GM19395 (cell line): ENCODE results near the gene GPR39.

Experiments
- ATAC-seq: cut with Tn5 transposase; IDR thresholded peaks from one replicate; pipeline ENCODE4 v1.9.1; 2021; ENCODE audit warnings: mild to moderate bottlenecking, moderate library complexity; ENCODE audit not compliant: unreplicated experiment

The GPR39 gene

DNA sequence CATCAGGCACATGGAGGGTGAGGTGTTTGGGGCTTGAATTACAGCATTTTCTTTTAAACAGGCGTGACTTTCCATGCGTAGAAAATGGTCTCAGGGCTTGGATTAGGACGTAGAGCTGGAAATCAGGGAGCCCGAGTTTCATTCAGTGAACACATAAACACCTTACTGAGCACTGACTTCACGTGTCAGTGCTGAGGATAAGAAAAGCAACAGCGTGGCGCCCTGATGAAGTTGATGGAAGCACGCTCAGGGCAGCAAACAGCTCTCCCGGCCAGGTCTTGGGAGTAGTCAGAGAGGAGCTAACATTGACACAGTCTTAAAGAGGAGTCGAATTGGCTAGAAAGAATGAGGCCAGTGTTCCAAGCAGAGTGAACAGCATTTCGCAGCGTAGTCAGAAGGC, 142.7 kb downstream of the GPR39 start:
- no peak for ATAC-seq

- ATAC-seq = no peak
These were observed 143.3 kb downstream of the GPR39 start for GRCh38 chr2:132559921-132560320.

- no peak for ATAC-seq
These were observed 144.0 kb downstream of the GPR39 start for GRCh38 chr2:132560562-132560961.

DNA sequence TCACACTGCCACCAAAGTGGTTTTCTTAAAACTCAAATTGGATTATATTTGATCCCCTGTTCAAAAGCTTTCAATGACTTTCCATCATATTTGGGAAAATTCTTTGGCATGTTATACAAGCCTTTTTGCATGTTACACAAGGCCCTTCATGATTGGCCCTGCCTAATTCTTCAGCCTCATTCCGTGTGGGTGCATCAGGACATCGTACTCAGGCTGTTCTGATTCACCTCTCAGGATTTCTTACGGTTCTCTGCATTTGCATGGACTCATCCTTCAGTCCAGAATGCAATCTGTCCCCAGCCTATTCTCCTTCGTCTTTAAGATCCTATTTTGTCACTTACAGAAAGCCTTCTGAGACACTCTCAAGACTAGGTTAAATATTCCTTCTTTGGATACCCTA, 145.6 kb downstream of the GPR39 start:
- no peak for ATAC-seq

- ATAC-seq = no peak
These were observed 147.5 kb downstream of the GPR39 start for GRCh38 chr2:132564065-132564464.

GRCh38 chr2:132566379-132566778, 149.8 kb downstream of the GPR39 start:
- no peak for ATAC-seq

- ATAC-seq = no peak
These were observed 151.1 kb downstream of the GPR39 start for GRCh38 chr2:132567682-132568081.

DNA sequence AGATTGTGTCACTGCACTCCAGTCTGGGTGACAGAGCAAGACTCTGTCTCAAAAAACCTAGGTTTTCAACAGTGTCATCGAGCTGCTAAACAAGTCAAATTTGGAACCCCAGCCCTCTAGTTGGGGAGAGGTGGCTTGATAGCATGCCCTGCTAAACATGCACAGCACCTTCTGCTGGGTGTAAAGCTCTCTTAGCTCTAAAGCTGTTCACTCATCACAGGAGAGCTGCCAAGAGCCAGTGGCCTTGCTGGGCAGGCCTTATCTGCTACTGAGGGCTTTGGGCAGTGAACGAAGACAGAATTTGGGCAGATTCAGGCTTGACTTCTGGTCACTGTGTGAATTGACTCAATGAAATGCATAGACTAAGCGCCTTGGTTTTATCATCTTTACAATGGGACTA, 152.1 kb downstream of the GPR39 start:
- no peak for ATAC-seq

- no peak for ATAC-seq
These were observed 156.9 kb downstream of the GPR39 start for GRCh38 chr2:132573444-132574007.

DNA sequence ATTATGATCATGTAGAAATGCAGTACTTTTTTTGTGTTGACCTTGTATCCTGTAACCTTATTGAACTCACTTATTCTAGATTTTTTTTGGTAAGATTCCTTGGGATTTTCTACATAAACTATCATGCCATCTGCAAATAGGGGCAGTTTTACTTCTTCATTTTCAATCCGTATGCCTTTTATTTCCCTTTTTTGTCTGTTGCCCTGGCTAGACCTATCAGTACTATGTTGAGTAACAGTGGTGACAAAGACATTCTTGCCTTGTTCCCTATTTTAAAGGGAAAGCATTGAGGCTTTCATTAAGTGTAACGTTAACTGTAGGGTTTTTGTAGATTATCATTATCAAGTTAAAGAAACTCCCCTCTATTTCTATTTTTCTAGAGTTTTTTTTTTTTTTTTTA, 161.1 kb downstream of the GPR39 start:
- no peak for ATAC-seq

DNA sequence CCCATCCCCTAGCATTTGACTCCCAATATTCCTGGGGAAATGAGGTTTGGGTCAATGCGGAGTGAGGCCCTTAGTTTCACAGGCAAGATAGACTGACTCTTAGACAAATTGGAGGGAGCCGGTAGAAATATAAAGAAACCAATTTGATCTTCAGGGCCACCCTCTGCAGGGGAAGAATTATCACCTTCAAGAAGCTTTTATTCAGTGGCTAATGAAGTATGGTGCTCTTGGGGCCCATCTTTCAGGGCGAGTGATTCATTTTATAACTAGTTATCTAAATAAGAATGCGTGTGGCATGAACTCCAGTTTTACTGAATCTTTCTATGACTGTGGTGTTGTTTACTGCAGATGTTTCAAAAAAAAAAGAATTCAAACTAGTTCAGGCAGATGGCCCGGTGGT, 165.0 kb downstream of the GPR39 start:
- ATAC-seq = no peak

- ATAC-seq = no peak
These were observed 165.6 kb downstream of the GPR39 start for GRCh38 chr2:132581991-132582738.

GRCh38 chr2:132583666-132584360, 167.2 kb downstream of the GPR39 start:
- no peak for ATAC-seq

GRCh38 chr2:132584976-132585817, 168.6 kb downstream of the GPR39 start:
- ATAC-seq = no peak

- ATAC-seq = no peak
These were observed 169.5 kb downstream of the GPR39 start for GRCh38 chr2:132586101-132586511.

DNA sequence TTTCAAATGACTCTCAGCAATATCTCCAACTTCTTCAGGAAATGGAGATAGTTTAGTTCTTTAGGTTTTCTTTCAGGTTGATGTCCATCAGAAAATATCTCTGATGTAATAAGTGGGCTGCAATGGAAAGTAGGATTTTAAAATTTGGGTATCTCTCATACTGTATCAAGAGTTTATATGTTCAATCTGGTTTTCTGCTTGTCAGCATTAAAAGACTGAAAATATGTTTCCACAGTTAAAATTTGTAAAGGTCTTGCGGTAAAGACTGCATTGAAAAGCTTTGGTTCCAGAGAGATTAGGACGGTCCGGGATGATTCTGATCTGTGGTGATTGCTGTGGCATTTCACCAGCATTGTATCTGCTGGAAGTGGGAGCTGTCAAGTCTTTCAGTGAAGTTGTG, 170.2 kb downstream of the GPR39 start:
- ATAC-seq = no peak

GRCh38 chr2:132588576-132588975, 172.0 kb downstream of the GPR39 start:
- no peak for ATAC-seq

- no peak for ATAC-seq
These were observed 172.7 kb downstream of the GPR39 start for GRCh38 chr2:132589111-132589830.

- no peak for ATAC-seq
These were observed 173.4 kb downstream of the GPR39 start for GRCh38 chr2:132589966-132590365.

DNA sequence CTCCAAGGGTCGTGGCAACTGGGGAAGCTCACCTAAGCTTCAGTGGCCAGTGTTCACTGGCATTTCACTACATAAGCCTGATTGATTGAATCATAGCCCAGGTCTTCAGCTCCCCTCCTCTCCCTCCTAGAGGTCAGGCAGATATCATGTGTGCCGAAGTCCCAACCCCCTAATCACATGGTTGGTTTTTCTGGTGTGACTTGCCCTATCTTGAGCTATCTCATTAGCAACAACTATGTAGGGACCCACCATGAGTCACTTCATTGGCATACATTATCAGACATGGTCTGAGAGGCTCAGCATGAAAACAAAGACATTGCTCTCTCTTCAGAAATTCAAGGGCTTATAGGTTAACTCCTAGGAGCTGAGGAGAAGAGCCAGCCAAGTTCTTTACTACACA, 176.6 kb downstream of the GPR39 start:
- no peak for ATAC-seq

- no peak for ATAC-seq
These were observed 178.6 kb downstream of the GPR39 start for GRCh38 chr2:132595186-132595585.
